Keratinocyte (primary cell): ENCODE data around the gene NPPC.

Experiments used
- EZH2 ChIP-seq: IDR thresholded peaks from one replicate; pipeline ENCODE4 v1.6.1; 2012; ENCODE audit warnings: inconsistent platforms, mild to moderate bottlenecking, low read length, moderate library complexity
- TF ChIP-seq, protein P1 (sequence below), 3 experiments: IDR thresholded peaks in 1 of 3; conservative IDR thresholded peaks in 1 of 3; optimal IDR thresholded peaks in 1 of 3; 2 replicates in 2 of 3; 3 replicates in 1 of 3; pipeline versions ENCODE3 to v1.5.1; 2011; ENCODE audit warnings: low read length in 3 of 3, mild to moderate bottlenecking in 3 of 3, moderate library complexity in 2 of 3, control low read depth in 1 of 3, inconsistent platforms in 1 of 3; ENCODE audit not compliant: insufficient read depth in 2 of 3; ENCODE audit errors: extremely low read depth in 1 of 3

DNA sequence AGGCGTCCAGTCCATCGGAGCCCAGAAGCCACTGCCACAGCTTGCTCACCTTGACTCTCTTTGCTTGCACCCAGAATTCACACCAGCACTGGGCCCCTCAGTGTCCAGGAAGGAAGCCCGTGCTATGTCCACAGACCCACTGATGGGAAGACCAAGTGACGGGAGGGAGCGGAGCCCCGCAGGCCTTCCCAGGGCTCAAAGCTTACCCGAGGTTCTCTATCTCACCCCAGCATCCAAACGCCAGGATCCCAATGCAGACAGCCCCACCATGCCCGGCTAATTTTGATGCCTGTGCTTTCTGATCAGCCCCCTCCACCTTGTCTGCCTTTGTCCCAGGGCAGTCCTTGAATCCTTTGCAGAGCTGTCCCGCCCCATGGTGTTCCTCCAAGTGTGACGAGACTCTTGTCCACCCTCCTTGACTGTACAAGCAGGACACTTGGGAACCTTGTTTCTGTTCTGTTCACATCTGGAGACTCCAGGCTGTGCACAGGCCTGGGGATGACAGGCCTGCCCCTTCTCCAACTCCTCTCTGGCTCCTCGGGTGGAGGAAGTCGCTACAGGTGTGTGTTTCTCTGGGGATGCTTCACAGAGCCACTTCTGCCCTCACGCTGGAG is 12.0 kb downstream of the NPPC start:
- TF ChIP-seq, protein P1, sequence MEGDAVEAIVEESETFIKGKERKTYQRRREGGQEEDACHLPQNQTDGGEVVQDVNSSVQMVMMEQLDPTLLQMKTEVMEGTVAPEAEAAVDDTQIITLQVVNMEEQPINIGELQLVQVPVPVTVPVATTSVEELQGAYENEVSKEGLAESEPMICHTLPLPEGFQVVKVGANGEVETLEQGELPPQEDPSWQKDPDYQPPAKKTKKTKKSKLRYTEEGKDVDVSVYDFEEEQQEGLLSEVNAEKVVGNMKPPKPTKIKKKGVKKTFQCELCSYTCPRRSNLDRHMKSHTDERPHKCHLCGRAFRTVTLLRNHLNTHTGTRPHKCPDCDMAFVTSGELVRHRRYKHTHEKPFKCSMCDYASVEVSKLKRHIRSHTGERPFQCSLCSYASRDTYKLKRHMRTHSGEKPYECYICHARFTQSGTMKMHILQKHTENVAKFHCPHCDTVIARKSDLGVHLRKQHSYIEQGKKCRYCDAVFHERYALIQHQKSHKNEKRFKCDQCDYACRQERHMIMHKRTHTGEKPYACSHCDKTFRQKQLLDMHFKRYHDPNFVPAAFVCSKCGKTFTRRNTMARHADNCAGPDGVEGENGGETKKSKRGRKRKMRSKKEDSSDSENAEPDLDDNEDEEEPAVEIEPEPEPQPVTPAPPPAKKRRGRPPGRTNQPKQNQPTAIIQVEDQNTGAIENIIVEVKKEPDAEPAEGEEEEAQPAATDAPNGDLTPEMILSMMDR (optimal IDR thresholded peaks at IDR 0.05 in 1 of 3, IDR thresholded peaks at IDR 0.05 in 1 of 3, conservative IDR thresholded peaks at IDR 0.05 in 1 of 3; ENCODE audit: extremely low read depth in 1 of 3, insufficient read depth in 2 of 3, low read length in 3 of 3), result no peak
- no peak for TF ChIP-seq EZH2
